Cardiac muscle cell (in vitro differentiated cells and primary cell): ENCODE results near the gene PRLR. TPM values are rescaled to one million over a fixed set of nuclear protein-coding genes. Genes with fewer than 3 reads are reported as not detected.

ENCODE experiments used
- DNase-seq, 2 donors: peaks; one replicate each; pipeline versions ENCODE4 v3.0.0 to v3.0.0-alpha.2; 2010 to 2017; ENCODE audit warnings: low read depth in 1 of 2, low spot score in 1 of 2
- H3K27ac ChIP-seq: fragments of 200-600 bp; sonication (generic); 2 replicates; pipeline ENCODE4 v1.5.1; 2016
- H3K27me3 ChIP-seq: fragments of 200-600 bp; sonication (generic); 2 replicates; pipeline ENCODE4 v1.6.0; 2016; ENCODE audit warnings: control low read depth
- H3K36me3 ChIP-seq: fragments of 200-600 bp; sonication (generic); 2 replicates; pipeline ENCODE4 v1.5.1; 2016; ENCODE audit warnings: control low read depth
- H3K4me1 ChIP-seq: fragments of 200-600 bp; sonication (generic); 2 replicates; pipeline ENCODE4 v1.8.1; 2017; ENCODE audit warnings: low read depth, mild to moderate bottlenecking, mixed run types
- H3K4me3 ChIP-seq: fragments of 200-600 bp; sonication (generic); 2 replicates; pipeline ENCODE4 v1.5.1; 2016; ENCODE audit warnings: mild to moderate bottlenecking
- H3K9me3 ChIP-seq: fragments of 200-600 bp; sonication (generic); 2 replicates; pipeline ENCODE4 v1.5.1; 2017; ENCODE audit warnings: low read depth, mild to moderate bottlenecking, control low read depth
- CTCF ChIP-seq: IDR thresholded peaks from 2 replicates; pipeline ENCODE4 v1.5.1; 2012; ENCODE audit warnings: low read depth, mild to moderate bottlenecking, low read length
- polyA plus RNA-seq: library from polyadenylated mRNA; unstranded; fragments of >200 nt; fragmentation: Nextera tagmentation; extraction: Ambion mirVana; gene quantifications from 2 replicates; pipeline ENCODE4 v1.2.1, GENCODE V29; 2016
- total RNA-seq: library from RNA; depleted of rRNA; stranded (reverse); fragments of >200 nt; gene quantifications from 2 replicates; pipeline ENCODE4 v1.2.3, GENCODE V29; 2016

Gene PRLR
- total and polyA plus RNA-seq, 2 experiments from 2014 or later: 0.06 TPM; not detected in 1

- no peak for DNase-seq
- H3K9me3 ChIP-seq: no peaks in the 10 kb centered on the region
- H3K4me1 ChIP-seq: no peaks in the 10 kb centered on the region
- H3K27ac ChIP-seq: no peak overlapping the region
- H3K27me3 ChIP-seq: no peaks in the 10 kb centered on the region
- TF ChIP-seq CTCF: no peak
- H3K4me3 ChIP-seq: no peak overlapping the region
- no peaks in the 10 kb centered on the region for H3K36me3 ChIP-seq
These were observed 43.5 kb downstream of the PRLR start for GRCh38 chr5:35186749-35187148.

- Histone ChIP-seq H3K4me1 (no peaks in the 10 kb centered on the region), H3K27me3 (no peaks in the 10 kb centered on the region), H3K27ac (no peak overlapping the region), H3K36me3 (no peaks in the 10 kb centered on the region), H3K4me3 (no peak overlapping the region), H3K9me3 (no peaks in the 10 kb centered on the region)
- TF ChIP-seq CTCF: no peak
- no peak for DNase-seq
These were observed 44.8 kb downstream of the PRLR start for GRCh38 chr5:35185518-35185917.

DNA sequence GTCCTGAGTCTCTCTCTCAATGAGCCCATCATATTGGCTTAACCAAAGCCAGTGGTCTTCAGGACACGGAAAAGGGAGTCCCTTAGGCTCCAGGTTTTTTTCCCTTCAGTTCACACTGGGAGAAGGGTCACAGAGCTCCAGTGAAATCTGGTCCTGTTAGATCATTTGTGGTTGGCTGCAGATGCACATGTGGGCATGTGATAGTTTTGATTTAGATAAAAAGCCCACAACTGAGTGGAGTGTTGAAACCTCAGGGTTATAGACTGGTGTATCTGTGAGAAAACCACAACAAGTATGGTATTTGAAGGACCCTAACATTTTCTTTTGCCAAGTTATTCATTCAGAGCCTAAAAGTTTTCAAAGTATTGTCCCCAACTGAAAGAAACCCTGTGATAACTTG is 46.7 kb downstream of the PRLR start:
- no peaks in the 10 kb centered on the region for H3K9me3 ChIP-seq
- H3K36me3 ChIP-seq: no peaks in the 10 kb centered on the region
- no peak overlapping the region for H3K27ac ChIP-seq
- no peaks in the 10 kb centered on the region for H3K27me3 ChIP-seq
- H3K4me3 ChIP-seq: no peak overlapping the region
- TF ChIP-seq CTCF: no peak
- DNase-seq: peak in 1 of 2 donors; percentile 23
- no peaks in the 10 kb centered on the region for H3K4me1 ChIP-seq

GRCh38 chr5:35182910-35183535 is 47.3 kb downstream of the PRLR start:
- H3K27ac ChIP-seq: no peak overlapping the region
- no peak overlapping the region for H3K4me3 ChIP-seq
- peak; percentile 34 to 68 for DNase-seq
- no peaks in the 10 kb centered on the region for H3K4me1 ChIP-seq
- no peaks in the 10 kb centered on the region for H3K36me3 ChIP-seq
- peak; percentile 65 for TF ChIP-seq CTCF
- H3K9me3 ChIP-seq: no peaks in the 10 kb centered on the region
- H3K27me3 ChIP-seq: no peaks in the 10 kb centered on the region

- no peaks in the 10 kb centered on the region for H3K27me3 ChIP-seq
- no peaks in the 10 kb centered on the region for H3K36me3 ChIP-seq
- no peaks in the 10 kb centered on the region for H3K9me3 ChIP-seq
- H3K27ac ChIP-seq: no peak overlapping the region
- no peak for DNase-seq
- H3K4me3 ChIP-seq: no peak overlapping the region
- H3K4me1 ChIP-seq: no peaks in the 10 kb centered on the region
- TF ChIP-seq CTCF: no peak
These were observed 47.8 kb downstream of the PRLR start for GRCh38 chr5:35182486-35182885.
